WERI-Rb-1 (cell line): Measurements from ENCODE around the gene ENTHD1.
A peak's percentile ranks its signal among the peaks of the same experiment; 100 is the strongest.

Experiments
- DNase-seq: peaks from one replicate; pipeline ENCODE4 v3.0.0-alpha.2; 2020
- H3K27ac ChIP-seq: fragments of 250-450 bp; sonication (Bioruptor Pico); 2 replicates; pipeline ENCODE4 v1.5.1; 2020; ENCODE audit warnings: mild to moderate bottlenecking, moderate library complexity
- H3K27me3 ChIP-seq: fragments of 250-450 bp; sonication (Bioruptor Pico); 2 replicates; pipeline ENCODE4 v1.5.1; 2021; ENCODE audit warnings: mild to moderate bottlenecking, low read depth, moderate library complexity; ENCODE audit not compliant: insufficient read depth, severe bottlenecking
- H3K36me3 ChIP-seq: fragments of 250-450 bp; sonication (Bioruptor Pico); 2 replicates; pipeline ENCODE4 v1.5.1; 2020; ENCODE audit warnings: mild to moderate bottlenecking, moderate library complexity
- H3K4me3 ChIP-seq: 2 replicates; pipeline ENCODE4 v1.5.1; 2011; ENCODE audit warnings: low read depth, mild to moderate bottlenecking, control low read depth, low read length
- H3K9me3 ChIP-seq: fragments of 250-450 bp; sonication (Bioruptor Pico); 2 replicates; pipeline ENCODE4 v1.5.1; 2021; ENCODE audit warnings: mild to moderate bottlenecking, moderate library complexity; ENCODE audit not compliant: severe bottlenecking
- TF ChIP-seq, protein P1 (sequence below): IDR thresholded peaks from 2 replicates; pipeline ENCODE4 v1.5.1; 2011; ENCODE audit warnings: low read depth, mild to moderate bottlenecking, control low read depth, inconsistent platforms, low read length

The ENTHD1 gene

GRCh38 chr22:39915295-39915726, 21.8 kb upstream of the ENTHD1 start:
- Histone ChIP-seq H3K27ac (peak overlapping the region; percentile 11; the same call in 1 of the 2 replicates), H3K9me3 (no peaks in the 10 kb centered on the region), H3K36me3 (no peaks in the 10 kb centered on the region), H3K27me3 (no peaks in the 10 kb centered on the region), H3K4me3 (no peak overlapping the region)
- DNase-seq = no peak
- TF ChIP-seq, protein P1, sequence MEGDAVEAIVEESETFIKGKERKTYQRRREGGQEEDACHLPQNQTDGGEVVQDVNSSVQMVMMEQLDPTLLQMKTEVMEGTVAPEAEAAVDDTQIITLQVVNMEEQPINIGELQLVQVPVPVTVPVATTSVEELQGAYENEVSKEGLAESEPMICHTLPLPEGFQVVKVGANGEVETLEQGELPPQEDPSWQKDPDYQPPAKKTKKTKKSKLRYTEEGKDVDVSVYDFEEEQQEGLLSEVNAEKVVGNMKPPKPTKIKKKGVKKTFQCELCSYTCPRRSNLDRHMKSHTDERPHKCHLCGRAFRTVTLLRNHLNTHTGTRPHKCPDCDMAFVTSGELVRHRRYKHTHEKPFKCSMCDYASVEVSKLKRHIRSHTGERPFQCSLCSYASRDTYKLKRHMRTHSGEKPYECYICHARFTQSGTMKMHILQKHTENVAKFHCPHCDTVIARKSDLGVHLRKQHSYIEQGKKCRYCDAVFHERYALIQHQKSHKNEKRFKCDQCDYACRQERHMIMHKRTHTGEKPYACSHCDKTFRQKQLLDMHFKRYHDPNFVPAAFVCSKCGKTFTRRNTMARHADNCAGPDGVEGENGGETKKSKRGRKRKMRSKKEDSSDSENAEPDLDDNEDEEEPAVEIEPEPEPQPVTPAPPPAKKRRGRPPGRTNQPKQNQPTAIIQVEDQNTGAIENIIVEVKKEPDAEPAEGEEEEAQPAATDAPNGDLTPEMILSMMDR = no peak

- Histone ChIP-seq H3K27ac (no peak overlapping the region), H3K36me3 (no peaks in the 10 kb centered on the region), H3K27me3 (no peaks in the 10 kb centered on the region), H3K4me3 (no peak overlapping the region), H3K9me3 (no peaks in the 10 kb centered on the region)
- TF ChIP-seq, protein P1 = no peak
- no peak for DNase-seq
Measured at GRCh38 chr22:39914584-39914983, 21.0 kb upstream of the ENTHD1 start.

DNA sequence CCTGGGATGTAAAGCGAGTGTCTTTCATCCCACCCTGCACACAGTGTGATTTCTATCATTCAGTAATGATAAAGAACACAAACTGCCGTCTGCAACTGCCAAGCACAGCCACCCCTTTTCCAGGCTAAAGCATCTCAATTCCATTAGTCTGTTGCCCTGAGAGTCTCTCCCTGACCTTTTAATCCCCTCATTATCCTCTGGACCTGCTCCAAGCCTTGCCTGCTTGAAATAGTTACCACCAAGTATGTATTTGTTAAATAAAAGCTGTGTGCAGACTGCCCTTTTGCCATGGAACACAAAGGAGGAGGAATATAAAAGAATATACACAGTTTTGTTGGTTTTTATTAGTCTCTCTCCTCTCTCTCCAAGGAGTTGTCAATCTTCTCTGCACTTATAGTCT, 20.3 kb upstream of the ENTHD1 start:
- TF ChIP-seq, protein P1 = no peak
- H3K4me3 ChIP-seq = no peak overlapping the region
- H3K27me3 ChIP-seq = no peaks in the 10 kb centered on the region
- peak overlapping the region; percentile 53 for H3K27ac ChIP-seq
- no peaks in the 10 kb centered on the region for H3K36me3 ChIP-seq
- DNase-seq = peak; percentile 65
- H3K9me3 ChIP-seq = no peaks in the 10 kb centered on the region

DNA sequence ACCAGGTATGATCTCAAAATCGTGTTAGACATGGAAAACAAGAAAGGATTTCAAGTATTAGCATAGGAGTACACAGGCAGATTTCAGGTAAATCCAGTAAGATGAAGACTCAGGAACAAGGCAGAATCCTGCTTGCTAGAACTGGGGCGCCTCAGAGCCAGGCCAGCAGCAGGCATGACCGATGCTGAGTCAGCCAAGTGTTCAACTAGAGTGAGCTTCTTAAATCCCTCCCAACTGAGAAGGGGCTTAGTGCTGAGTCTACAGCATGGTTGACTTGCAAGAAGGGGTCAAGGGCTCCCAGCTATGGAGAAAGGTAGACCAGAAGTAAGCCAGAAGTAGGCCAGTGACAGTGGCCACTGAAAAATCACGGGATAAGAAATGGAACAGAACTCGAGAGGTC, 19.8 kb upstream of the ENTHD1 start:
- no peaks in the 10 kb centered on the region for H3K9me3 ChIP-seq
- TF ChIP-seq, protein P1 = no peak
- peak overlapping the region; percentile 53 for H3K27ac ChIP-seq
- no peaks in the 10 kb centered on the region for H3K27me3 ChIP-seq
- DNase-seq = peak; percentile 74
- no peak overlapping the region for H3K4me3 ChIP-seq
- no peaks in the 10 kb centered on the region for H3K36me3 ChIP-seq

- no peak for DNase-seq
- Histone ChIP-seq H3K27ac (no peak overlapping the region), H3K36me3 (no peaks in the 10 kb centered on the region), H3K4me3 (no peak overlapping the region), H3K27me3 (no peaks in the 10 kb centered on the region), H3K9me3 (no peaks in the 10 kb centered on the region)
- TF ChIP-seq, protein P1 = no peak
Measured at GRCh38 chr22:39910876-39911613, 17.5 kb upstream of the ENTHD1 start.

DNA sequence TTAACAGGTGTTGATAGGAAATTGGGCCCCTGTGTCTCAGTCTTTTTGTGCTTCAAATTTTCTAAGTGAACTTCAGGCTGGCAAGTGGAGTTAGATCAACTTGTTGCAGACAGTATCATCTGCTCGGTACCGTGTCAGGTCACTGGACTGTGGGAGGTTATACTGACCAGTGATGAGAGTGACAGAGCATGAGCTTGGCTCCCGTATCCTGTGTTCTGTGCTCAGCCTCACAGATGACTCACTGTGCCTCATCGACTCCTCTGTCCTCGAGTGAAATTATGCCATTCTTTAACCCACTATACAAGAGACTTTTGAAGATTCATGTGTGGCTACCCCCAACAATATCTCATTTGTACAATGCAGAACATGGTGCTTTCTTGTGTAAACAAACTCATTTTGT, 15.2 kb upstream of the ENTHD1 start:
- Histone ChIP-seq H3K9me3 (no peaks in the 10 kb centered on the region), H3K27ac (no peak overlapping the region), H3K4me3 (no peak overlapping the region), H3K27me3 (no peaks in the 10 kb centered on the region), H3K36me3 (no peaks in the 10 kb centered on the region)
- TF ChIP-seq, protein P1 = no peak
- no peak for DNase-seq
